BLaER1 (cell line): ENCODE results near the gene NAGA.
A peak's percentile ranks its signal among the peaks of the same experiment; 100 is the strongest.
"Not testable (repeated sequence)": the region's sequence is repeated elsewhere in the genome, so short reads cannot be mapped to it uniquely, and the experiment has no call there.

Source experiments
- H3K27ac ChIP-seq: shearing (Covaris generic); formaldehyde crosslinking; 2 replicates; pipeline ENCODE4 v1.8.1; 2022
- H3K27me3 ChIP-seq: shearing (Covaris generic); formaldehyde crosslinking; 2 replicates; pipeline ENCODE4 v1.8.1; 2022
- H3K36me3 ChIP-seq: shearing (Covaris generic); formaldehyde crosslinking; 2 replicates; pipeline ENCODE4 v1.8.1; 2022
- H3K4me1 ChIP-seq: shearing (Covaris generic); formaldehyde crosslinking; 2 replicates; pipeline ENCODE4 v1.8.1; 2022
- H3K4me2 ChIP-seq: shearing (Covaris generic); formaldehyde crosslinking; 2 replicates; pipeline ENCODE4 v1.8.1; 2022
- H3K4me3 ChIP-seq: shearing (Covaris generic); formaldehyde crosslinking; 2 replicates; pipeline ENCODE4 v1.8.1; 2022
- H3K9ac ChIP-seq: shearing (Covaris generic); formaldehyde crosslinking; 2 replicates; pipeline ENCODE4 v1.8.1; 2022
- H3K9me3 ChIP-seq: shearing (Covaris generic); formaldehyde crosslinking; 2 replicates; pipeline ENCODE4 v1.8.1; 2022
- H4K20me1 ChIP-seq: shearing (Covaris generic); formaldehyde crosslinking; 2 replicates; pipeline ENCODE4 v1.8.1; 2022
- Cebpa-rat ChIP-seq: shearing (Covaris generic); IDR thresholded peaks from 2 replicates; pipeline ENCODE4 v1.8.1; 2022

The NAGA gene

GRCh38 chr22:42076764-42077485, 6.3 kb upstream of the NAGA start:
- Histone ChIP-seq H3K9me3 (no peaks in the 10 kb centered on the region), H3K27ac (peak overlapping the region; percentile 96), H3K9ac (peak overlapping the region; percentile 96), H3K4me1 (peaks cover 82% of the 10 kb centered on the region), H3K36me3 (peaks cover 7% of the 10 kb centered on the region), H3K4me2 (peak overlapping the region; percentile 92), H3K27me3 (peaks cover 19% of the 10 kb centered on the region; the same call in 1 of the 2 replicates), H4K20me1 (no peaks in the 10 kb centered on the region), H3K4me3 (peak overlapping the region; percentile 32; the same call in 1 of the 2 replicates)
- 0 out of 2 replicates have a peak, but pooled peaks have one; percentile 24 for TF ChIP-seq Cebpa-rat

GRCh38 chr22:42074846-42075676, 4.4 kb upstream of the NAGA start:
- H3K9ac ChIP-seq = peak overlapping the region; percentile 90
- no peaks in the 10 kb centered on the region for H4K20me1 ChIP-seq
- H3K36me3 ChIP-seq = no peaks in the 10 kb centered on the region
- no peaks in the 10 kb centered on the region for H3K9me3 ChIP-seq
- peaks cover 79% of the 10 kb centered on the region for H3K4me1 ChIP-seq
- H3K4me3 ChIP-seq = peak overlapping the region; percentile 74
- H3K4me2 ChIP-seq = peak overlapping the region; percentile 92
- no peak for TF ChIP-seq Cebpa-rat
- H3K27me3 ChIP-seq = peaks cover 19% of the 10 kb centered on the region; the same call in 1 of the 2 replicates
- peak overlapping the region; percentile 97 for H3K27ac ChIP-seq

GRCh38 chr22:42074132-42074811, 3.7 kb upstream of the NAGA start, which contains the start of gene PHETA2:
Gene PHETA2, plus strand, starts transcription at chr22:42074248. Its CDS starts 3,046 bp downstream, at chr22:42077294.
- Histone ChIP-seq H3K4me2 (peak within 1 kb of the TSS; percentile 92), H3K4me3 (peak within 1 kb of the TSS; percentile 74), H3K9ac (peak within 1 kb of the TSS; percentile 90)

GRCh38 chr22:42073621-42074041, 3.0 kb upstream of the NAGA start:
- H3K27ac ChIP-seq = peak overlapping the region; percentile 97
- peak overlapping the region; percentile 74 for H3K4me3 ChIP-seq
- no peak for TF ChIP-seq Cebpa-rat
- peak overlapping the region; percentile 90 for H3K9ac ChIP-seq
- H3K27me3 ChIP-seq = peaks cover 19% of the 10 kb centered on the region; the same call in 1 of the 2 replicates
- peak overlapping the region; percentile 92 for H3K4me2 ChIP-seq
- H3K36me3 ChIP-seq = 0 out of 2 replicates have a peak, but pooled peaks cover under 1% of the 10 kb centered on the region
- no peaks in the 10 kb centered on the region for H4K20me1 ChIP-seq
- H3K4me1 ChIP-seq = peaks cover 85% of the 10 kb centered on the region
- no peaks in the 10 kb centered on the region for H3K9me3 ChIP-seq

More at GRCh38 chr22:42074132-42074811, 3.7 kb upstream of the NAGA start, which contains the start of gene PHETA2:
- no peaks in the 10 kb centered on the region for H3K9me3 ChIP-seq
- no peaks in the 10 kb centered on the region for H3K36me3 ChIP-seq
- H3K27ac ChIP-seq = peak within 1 kb of the TSS; percentile 97
- peaks cover 19% of the 10 kb centered on the region; the same call in 1 of the 2 replicates for H3K27me3 ChIP-seq
- no peak for TF ChIP-seq Cebpa-rat
- H4K20me1 ChIP-seq = no peaks in the 10 kb centered on the region
- H3K4me1 ChIP-seq = peaks cover 86% of the 10 kb centered on the region

GRCh38 chr22:42072606-42073330, 2.2 kb upstream of the NAGA start:
- Histone ChIP-seq H4K20me1 (no peaks in the 10 kb centered on the region), H3K4me2 (peak overlapping the region; percentile 92), H3K27ac (no peak overlapping the region), H3K9ac (no peak overlapping the region), H3K27me3 (peaks cover 19% of the 10 kb centered on the region; the same call in 1 of the 2 replicates), H3K4me1 (peaks cover 76% of the 10 kb centered on the region), H3K36me3 (peaks cover 9% of the 10 kb centered on the region), H3K9me3 (no peaks in the 10 kb centered on the region), H3K4me3 (no peak overlapping the region)
- no peak for TF ChIP-seq Cebpa-rat

GRCh38 chr22:42071508-42071907, 896 bp upstream of the NAGA start:
- Histone ChIP-seq H3K4me3 (peak overlapping the region; percentile 76), H3K27ac (peak overlapping the region; percentile 79; the same call in 1 of the 2 replicates)

GRCh38 chr22:42069801-42070516, 653 bp downstream of the NAGA start:
- no peaks in the 10 kb centered on the region for H4K20me1 ChIP-seq
- peak overlapping the region; percentile 79 for H3K27ac ChIP-seq
- H3K9ac ChIP-seq = peak overlapping the region; percentile 76
- no peak for TF ChIP-seq Cebpa-rat
- peaks cover 48% of the 10 kb centered on the region for H3K4me1 ChIP-seq
- peak overlapping the region; percentile 99 for H3K4me2 ChIP-seq
- H3K27me3 ChIP-seq = peaks cover 18% of the 10 kb centered on the region; the same call in 1 of the 2 replicates
- H3K36me3 ChIP-seq = peaks cover 37% of the 10 kb centered on the region
- H3K9me3 ChIP-seq = no peaks in the 10 kb centered on the region
- H3K4me3 ChIP-seq = peak overlapping the region; percentile 76

More at GRCh38 chr22:42071508-42071907, 896 bp upstream of the NAGA start:
- peaks cover 19% of the 10 kb centered on the region; the same call in 1 of the 2 replicates for H3K27me3 ChIP-seq
- H3K9ac ChIP-seq = peak overlapping the region; percentile 76
- not testable (repeated sequence) for H3K9me3 ChIP-seq, H4K20me1 ChIP-seq
- peak overlapping the region; percentile 99 for H3K4me2 ChIP-seq
- H3K4me1 ChIP-seq = peaks cover 64% of the 10 kb centered on the region
- H3K36me3 ChIP-seq = peaks cover 22% of the 10 kb centered on the region

- H3K27me3 ChIP-seq = peaks cover 1% of the 10 kb centered on the region; the same call in 1 of the 2 replicates
- H3K9ac ChIP-seq = no peak overlapping the region
- no peaks in the 10 kb centered on the region for H3K9me3 ChIP-seq
- H3K27ac ChIP-seq = no peak overlapping the region
- peaks cover 31% of the 10 kb centered on the region for H3K4me1 ChIP-seq
- H3K4me3 ChIP-seq = no peak overlapping the region
- H3K4me2 ChIP-seq = no peak overlapping the region
- no peak for TF ChIP-seq Cebpa-rat
- H3K36me3 ChIP-seq = peaks cover 42% of the 10 kb centered on the region
- H4K20me1 ChIP-seq = no peaks in the 10 kb centered on the region
Measured at GRCh38 chr22:42068291-42068690, 2.3 kb downstream of the NAGA start.
